DMS53 (cell line): ENCODE results near the gene CHD5.

ENCODE experiments used
- DNase-seq: peaks from one replicate; lab custom pipeline; 2025; lab: John Stamatoyannopoulos, UW

The CHD5 gene

GRCh38 chr1:6112690-6113005, 67.5 kb downstream of the CHD5 start:
- DNase-seq = no peak

GRCh38 chr1:6111991-6112689, 68.0 kb downstream of the CHD5 start:
- no peak for DNase-seq

- peak; percentile 97 for DNase-seq
Observed at GRCh38 chr1:6111571-6111970, 68.5 kb downstream of the CHD5 start.

GRCh38 chr1:6110326-6110725, 69.8 kb downstream of the CHD5 start:
- DNase-seq = peak; percentile 38

GRCh38 chr1:6109688-6110087, 70.4 kb downstream of the CHD5 start:
- peak; percentile 24 for DNase-seq

GRCh38 chr1:6108937-6109614, 71.0 kb downstream of the CHD5 start:
- peak; percentile 89 for DNase-seq

GRCh38 chr1:6108476-6108875, 71.6 kb downstream of the CHD5 start:
- no peak for DNase-seq

- no peak for DNase-seq
Observed at GRCh38 chr1:6107409-6108356, 72.4 kb downstream of the CHD5 start.

- no peak for DNase-seq
Observed at GRCh38 chr1:6106977-6107376, 73.1 kb downstream of the CHD5 start.

- no peak for DNase-seq
Observed at GRCh38 chr1:6106321-6106731, 73.8 kb downstream of the CHD5 start.

- DNase-seq = peak; percentile 53
Observed at GRCh38 chr1:6105763-6106162, 74.4 kb downstream of the CHD5 start.

GRCh38 chr1:6105218-6105679, 74.9 kb downstream of the CHD5 start:
- DNase-seq = peak; percentile 77

- no peak for DNase-seq
Observed at GRCh38 chr1:6104631-6105030, 75.5 kb downstream of the CHD5 start.

GRCh38 chr1:6103854-6104530, 76.1 kb downstream of the CHD5 start:
- DNase-seq = no peak

- peak; percentile 35 for DNase-seq
Observed at GRCh38 chr1:6103111-6103853, 76.8 kb downstream of the CHD5 start.

GRCh38 chr1:6102532-6102845, 77.6 kb downstream of the CHD5 start:
- no peak for DNase-seq

- DNase-seq = no peak
Observed at GRCh38 chr1:6101826-6102531, 78.1 kb downstream of the CHD5 start.

GRCh38 chr1:6100861-6101783, 79.0 kb downstream of the CHD5 start:
- DNase-seq = no peak
